Mucosa of descending colon (tissue), 3 donors: ENCODE measurements around the gene BAHCC1. TPM values are rescaled to one million over a fixed set of nuclear protein-coding genes. Genes with fewer than 3 reads are reported as not detected.

Experiments used
- ATAC-seq: fragments of 200-7000 bp; cut with Tn5 transposase; one replicate; pipeline ENCODE4 v1.9.1; 2020; ENCODE audit warnings: mild to moderate bottlenecking, moderate library complexity
- DNase-seq, 3 donors: peaks; one replicate each; pipeline ENCODE4 v3.0.0-alpha.2; 2020
- H3K36me3 ChIP-seq: fragments of 200-600 bp; one replicate; pipeline ENCODE4 v1.8.0; 2021; ENCODE audit warnings: low read depth, mild to moderate bottlenecking
- H3K4me1 ChIP-seq: fragments of 200-600 bp; one replicate; pipeline ENCODE4 v1.8.0; 2021; ENCODE audit warnings: low read depth, mild to moderate bottlenecking
- H3K4me3 ChIP-seq: fragments of 200-600 bp; one replicate; pipeline ENCODE4 v1.8.0; 2021; ENCODE audit warnings: mild to moderate bottlenecking
- H3K9me3 ChIP-seq: fragments of 200-600 bp; one replicate; pipeline ENCODE4 v1.8.0; 2021; ENCODE audit warnings: mild to moderate bottlenecking
- CTCF ChIP-seq: fragments of 200-600 bp; IDR thresholded peaks from one replicate; pipeline ENCODE4 v1.8.0; 2022; ENCODE audit warnings: antibody characterized with exemption, mild to moderate bottlenecking
- intact Hi-C, 2 donors: fragments of 100-400 bp; cut with DNase I in 1 of 2; cut with micrococcal nuclease in 1 of 2; formaldehyde crosslinking; loops; one replicate each; pipeline versions ENCODE4 v1.11.0 to v1.11.1; 2022; cut with DNase I, micrococcal nuclease
- microRNA-seq: library from miRNA; unstranded; fragments of <30 nt; microRNA quantifications from one replicate; pipeline ENCODE4, GENCODE V29; 2019
- total RNA-seq, 3 donors: library from RNA; stranded (reverse); fragmentation: NEBNext Ultra II Directional in 2 of 3; extraction: Animal tissue kit (Norgen Biotek cat#: 25700) in 2 of 3; gene quantifications; one replicate each; pipeline versions ENCODE4 v1.2.1 to v1.2.4, GENCODE V29; 2021 to 2023
- donor health status: DM: no; HTN: no; CAD: no; lungs with moderate emphysema.
- donor health status: DM: no; HTN: no; CAD: no.
- donor health status: DM: no; HTN: yes; CAD: no.

The BAHCC1 gene
- total RNA-seq, 3 donors from 2014 or later: 14.0 to 27.4 (median 16.5) TPM

- peak; percentile 90 to 93 (median 93) for DNase-seq
- Histone ChIP-seq H3K9me3 (no peaks in the 10 kb centered on the region), H3K4me1 (peaks cover 34% of the 10 kb centered on the region), H3K4me3 (peak overlapping the region; percentile 98), H3K36me3 (no peaks in the 10 kb centered on the region)
- ATAC-seq: peak; percentile 56
- no peak for TF ChIP-seq CTCF
- intact Hi-C loops: loop anchor here in 1 of 2 donors (10.0 kb wide), 1 partner anchor 120 kb away; the partner anchor contains the start of gene BAHCC1
These were observed 119.7 kb downstream of the BAHCC1 start for GRCh38 chr17:81514739-81515529.

- ATAC-seq (no peak), DNase-seq (peak in 2 of 3 donors; percentile 60 to 76)
- no peak for TF ChIP-seq CTCF
- H3K9me3 ChIP-seq: no peaks in the 10 kb centered on the region
- H3K4me3 ChIP-seq: peak overlapping the region; percentile 98
- intact Hi-C loops: loop anchor here in 1 of 2 donors (10.0 kb wide), 1 partner anchor 121 kb away; the partner anchor contains the start of gene BAHCC1
- H3K36me3 ChIP-seq: no peaks in the 10 kb centered on the region
- peaks cover 33% of the 10 kb centered on the region for H3K4me1 ChIP-seq
These were observed 120.3 kb downstream of the BAHCC1 start for GRCh38 chr17:81515530-81516041.

Small RNA genes lying within 50 kb of the gene (microRNA-seq; reads per million reads assigned to microRNA genes)
- not detected for gene MIR3186
- not detected for gene MIR4740

Other genes with a start within 250 kb of the BAHCC1 start
- gene PVALEF, start 229.9 kb upstream of the BAHCC1 start, total RNA-seq: not detected
- gene AATK, start 229.2 kb upstream of the BAHCC1 start, total RNA-seq: 10 to 100 TPM in 2 of 3 donors, 1 to 10 TPM in 1; 9.9 to 23.8 (median 15.6) TPM
- gene CEP131, start 172.5 kb upstream of the BAHCC1 start, total RNA-seq: 1 to 10 TPM; 5.7 to 9.3 (median 8.7) TPM
- 10 to 100 TPM; 37.4 to 60.2 (median 50.0) TPM for gene TEPSIN, start 156.4 kb upstream of the BAHCC1 start, total RNA-seq
- gene NDUFAF8, start 156.1 kb upstream of the BAHCC1 start, total RNA-seq: 10 to 100 TPM; 24.5 to 31.6 (median 31.2) TPM
- 10 to 100 TPM; 77.0 to 95.3 (median 94.0) TPM for gene SLC38A10, start 100.2 kb upstream of the BAHCC1 start, total RNA-seq
- gene ACTG1, start 117.3 kb downstream of the BAHCC1 start, total RNA-seq: 1,000 to 10,000 TPM; 1,922 to 4,060 (median 3,184) TPM
- gene FSCN2, start 132.9 kb downstream of the BAHCC1 start, total RNA-seq: 1 to 10 TPM; 1.6 to 4.0 (median 2.5) TPM
- gene FAAP100, start 156.9 kb downstream of the BAHCC1 start, total RNA-seq: 10 to 100 TPM; 23.2 to 28.9 (median 25.0) TPM
- gene NPLOC4, start 241.7 kb downstream of the BAHCC1 start, total RNA-seq: 10 to 100 TPM; 78.4 to 89.5 (median 78.6) TPM
- gene TSPAN10, start 241.7 kb downstream of the BAHCC1 start, total RNA-seq: under 1 TPM; 0.27 to 0.47 (median 0.41) TPM